Fibroblast of lung (primary cell): ENCODE results near the gene EGLN3.

Experiments used
- EZH2 ChIP-seq: IDR thresholded peaks from 2 replicates; pipeline ENCODE4 v1.5.1; 2012; ENCODE audit warnings: low read length, control low read depth, mild to moderate bottlenecking; ENCODE audit errors: missing control alignments
- TF ChIP-seq, protein P1 (sequence below), 2 donors: IDR thresholded peaks in 1 of 2; conservative IDR thresholded peaks in 1 of 2; 1 replicate in 1 of 2; 2 replicates in 1 of 2; pipeline ENCODE4 v1.5.1; 2011 to 2012; ENCODE audit warnings: low read length in 2 of 2, control low read depth in 1 of 2, inconsistent platforms in 1 of 2, low read depth in 1 of 2, mild to moderate bottlenecking in 1 of 2

DNA sequence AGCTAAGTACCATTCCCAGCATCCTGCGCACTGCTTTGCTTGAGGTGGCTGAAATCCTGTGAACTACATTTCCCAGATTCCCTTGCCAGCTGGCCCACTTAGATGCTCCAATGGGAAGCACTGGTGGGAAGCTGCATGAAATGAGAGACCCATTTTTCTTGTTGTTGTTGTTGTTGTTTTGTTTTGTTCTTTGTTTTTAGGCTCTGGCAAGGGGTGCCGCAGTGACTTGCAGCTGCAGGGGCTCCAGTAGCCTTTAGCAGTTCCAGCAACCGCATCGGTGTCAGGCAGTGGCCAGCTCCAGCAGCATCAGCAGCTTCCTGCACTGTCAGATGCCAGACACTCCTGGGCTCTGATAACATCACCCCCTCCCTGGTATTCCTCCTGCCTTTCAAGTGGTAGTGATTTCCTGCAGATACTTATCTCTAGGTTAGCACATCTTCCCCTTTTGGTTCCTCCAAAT lies 8.8 kb upstream of the EGLN3 start:
- TF ChIP-seq, protein P1, sequence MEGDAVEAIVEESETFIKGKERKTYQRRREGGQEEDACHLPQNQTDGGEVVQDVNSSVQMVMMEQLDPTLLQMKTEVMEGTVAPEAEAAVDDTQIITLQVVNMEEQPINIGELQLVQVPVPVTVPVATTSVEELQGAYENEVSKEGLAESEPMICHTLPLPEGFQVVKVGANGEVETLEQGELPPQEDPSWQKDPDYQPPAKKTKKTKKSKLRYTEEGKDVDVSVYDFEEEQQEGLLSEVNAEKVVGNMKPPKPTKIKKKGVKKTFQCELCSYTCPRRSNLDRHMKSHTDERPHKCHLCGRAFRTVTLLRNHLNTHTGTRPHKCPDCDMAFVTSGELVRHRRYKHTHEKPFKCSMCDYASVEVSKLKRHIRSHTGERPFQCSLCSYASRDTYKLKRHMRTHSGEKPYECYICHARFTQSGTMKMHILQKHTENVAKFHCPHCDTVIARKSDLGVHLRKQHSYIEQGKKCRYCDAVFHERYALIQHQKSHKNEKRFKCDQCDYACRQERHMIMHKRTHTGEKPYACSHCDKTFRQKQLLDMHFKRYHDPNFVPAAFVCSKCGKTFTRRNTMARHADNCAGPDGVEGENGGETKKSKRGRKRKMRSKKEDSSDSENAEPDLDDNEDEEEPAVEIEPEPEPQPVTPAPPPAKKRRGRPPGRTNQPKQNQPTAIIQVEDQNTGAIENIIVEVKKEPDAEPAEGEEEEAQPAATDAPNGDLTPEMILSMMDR (conservative IDR thresholded peaks at IDR 0.05 in 1 of 2, IDR thresholded peaks at IDR 0.05 in 1 of 2; ENCODE audit: low read depth in 1 of 2, low read length in 2 of 2), result no peak
- TF ChIP-seq EZH2, result no peak
